Measurements from ENCODE around the gene EOMES.
A peak's percentile ranks its signal among the peaks of the same experiment; 100 is the strongest.

DNA sequence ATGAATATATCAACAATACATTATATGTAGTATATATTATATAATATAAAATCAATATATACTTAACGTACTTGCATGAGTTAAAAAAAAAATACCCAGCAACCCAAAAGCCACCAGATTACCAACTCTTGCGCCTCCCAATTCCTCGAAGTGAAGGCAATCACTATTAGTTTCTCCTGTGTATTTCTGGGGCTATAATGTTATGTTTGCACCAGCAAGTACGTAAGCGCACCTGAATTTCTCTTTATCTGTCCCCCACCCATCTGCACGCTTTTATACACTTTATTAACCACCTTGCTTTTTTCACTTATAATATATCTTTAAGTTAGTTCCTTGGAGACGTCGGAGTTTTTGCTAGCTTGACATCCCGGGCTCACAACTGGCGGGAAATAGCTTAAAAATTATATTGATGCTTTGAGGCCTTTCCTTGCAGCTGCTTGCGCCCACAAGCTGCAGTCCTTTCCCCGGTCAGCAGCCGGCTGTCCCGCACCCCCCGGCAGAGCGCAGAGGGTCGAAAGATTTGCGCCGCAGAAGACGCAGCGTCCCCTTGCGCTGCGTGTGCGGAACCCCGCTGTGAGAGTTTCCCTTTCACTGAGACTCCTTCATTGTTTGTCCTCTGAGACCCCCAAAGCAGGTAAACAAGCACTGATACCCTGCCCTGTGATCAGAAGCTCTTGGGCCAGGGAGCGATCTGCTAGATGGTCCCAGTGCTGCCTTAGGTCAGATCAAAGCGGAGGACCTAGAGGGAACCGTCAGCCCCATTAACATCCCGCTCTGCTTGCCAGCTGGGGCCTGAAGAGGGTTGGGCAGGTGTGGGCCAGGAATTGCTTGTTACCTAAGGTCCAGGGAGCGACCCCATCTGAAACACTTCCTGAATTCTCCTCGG lies 8.9 kb upstream of the EOMES start:
- TF ChIP-seq, protein P1, sequence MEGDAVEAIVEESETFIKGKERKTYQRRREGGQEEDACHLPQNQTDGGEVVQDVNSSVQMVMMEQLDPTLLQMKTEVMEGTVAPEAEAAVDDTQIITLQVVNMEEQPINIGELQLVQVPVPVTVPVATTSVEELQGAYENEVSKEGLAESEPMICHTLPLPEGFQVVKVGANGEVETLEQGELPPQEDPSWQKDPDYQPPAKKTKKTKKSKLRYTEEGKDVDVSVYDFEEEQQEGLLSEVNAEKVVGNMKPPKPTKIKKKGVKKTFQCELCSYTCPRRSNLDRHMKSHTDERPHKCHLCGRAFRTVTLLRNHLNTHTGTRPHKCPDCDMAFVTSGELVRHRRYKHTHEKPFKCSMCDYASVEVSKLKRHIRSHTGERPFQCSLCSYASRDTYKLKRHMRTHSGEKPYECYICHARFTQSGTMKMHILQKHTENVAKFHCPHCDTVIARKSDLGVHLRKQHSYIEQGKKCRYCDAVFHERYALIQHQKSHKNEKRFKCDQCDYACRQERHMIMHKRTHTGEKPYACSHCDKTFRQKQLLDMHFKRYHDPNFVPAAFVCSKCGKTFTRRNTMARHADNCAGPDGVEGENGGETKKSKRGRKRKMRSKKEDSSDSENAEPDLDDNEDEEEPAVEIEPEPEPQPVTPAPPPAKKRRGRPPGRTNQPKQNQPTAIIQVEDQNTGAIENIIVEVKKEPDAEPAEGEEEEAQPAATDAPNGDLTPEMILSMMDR (IDR thresholded peaks at IDR 0.05; ENCODE audit: low read depth, low read length, poor library complexity, severe bottlenecking) = no peak
- TF ChIP-seq EZH2phosphoT487 (IDR thresholded peaks at IDR 0.05; ENCODE audit: borderline replicate concordance, low read length) = 0 out of 2 replicates have a peak, but pooled peaks have one; percentile 39

All from DOHH2 (cell line).